Fibroblast of mammary gland (primary cell): Measurements from ENCODE around the gene DENND1B.

Source experiments
- DNase-seq: peaks from one replicate; pipeline ENCODE4 v3.0.0-alpha.2; 2010; ENCODE audit warnings: low read depth
- H3K4me3 ChIP-seq: 2 replicates; pipeline ENCODE4 v1.5.1; 2011; ENCODE audit warnings: low read depth, mild to moderate bottlenecking, low read length, moderate library complexity; ENCODE audit not compliant: control insufficient read depth
- CTCF ChIP-seq: conservative IDR thresholded peaks from 2 replicates; pipeline ENCODE4 v1.5.1; 2011; ENCODE audit warnings: low read depth, low read length, inconsistent platforms; ENCODE audit not compliant: control insufficient read depth, insufficient read depth

Gene DENND1B

GRCh38 chr1:197776351-197777105 lies 1.2 kb upstream of the DENND1B start:
- peak; percentile 89 for DNase-seq
- H3K4me3 ChIP-seq = no peak overlapping the region
- TF ChIP-seq CTCF = no peak

DNA sequence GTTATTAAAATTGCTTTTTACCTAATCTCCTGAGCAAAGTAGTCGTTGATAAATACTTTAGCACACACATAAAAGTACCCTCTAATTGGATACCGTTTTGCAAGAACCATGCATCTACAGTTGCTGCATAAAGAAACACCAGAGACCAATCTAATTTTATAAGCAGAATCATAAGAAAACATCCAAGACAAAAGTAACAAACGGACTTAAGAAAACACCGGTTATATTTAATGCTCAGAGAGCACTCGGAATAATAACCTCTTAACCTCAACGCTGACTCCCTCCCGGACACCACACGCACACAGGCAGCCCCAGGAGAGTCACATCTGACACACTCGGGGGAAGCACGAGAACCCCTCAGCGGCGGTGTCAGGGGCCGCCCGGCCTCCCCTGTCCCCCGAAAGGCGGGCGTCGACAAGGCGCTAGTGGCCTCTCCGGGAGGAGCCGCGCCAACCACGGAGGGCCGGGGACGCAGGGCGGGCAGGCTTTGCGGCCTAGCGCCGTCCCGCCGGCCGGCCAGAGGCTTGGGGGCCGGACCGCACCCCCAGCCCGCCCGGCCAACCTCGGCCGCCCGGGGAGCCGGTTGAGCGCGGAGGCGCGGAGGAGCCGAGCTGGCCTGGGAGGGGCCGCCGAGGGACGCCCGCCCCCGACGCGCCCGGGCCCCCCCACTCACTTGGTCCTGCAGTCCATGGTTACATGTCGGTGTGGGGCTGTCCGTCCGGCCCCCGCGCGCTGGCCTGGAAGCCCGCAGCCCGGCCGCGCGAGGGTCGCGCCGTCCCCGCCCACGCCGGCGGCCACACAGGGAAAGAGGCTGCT lies 606 bp downstream of the DENND1B start:
- DNase-seq = peak; percentile 52
- TF ChIP-seq CTCF = no peak

GRCh38 chr1:197773856-197774255 lies 1.4 kb downstream of the DENND1B start:
- TF ChIP-seq CTCF = no peak
- peak overlapping the region; percentile 59 for H3K4me3 ChIP-seq
- no peak for DNase-seq

More for the DNA sequence above, 606 bp downstream of the DENND1B start:
- peak overlapping the region; percentile 59 for H3K4me3 ChIP-seq

DNA sequence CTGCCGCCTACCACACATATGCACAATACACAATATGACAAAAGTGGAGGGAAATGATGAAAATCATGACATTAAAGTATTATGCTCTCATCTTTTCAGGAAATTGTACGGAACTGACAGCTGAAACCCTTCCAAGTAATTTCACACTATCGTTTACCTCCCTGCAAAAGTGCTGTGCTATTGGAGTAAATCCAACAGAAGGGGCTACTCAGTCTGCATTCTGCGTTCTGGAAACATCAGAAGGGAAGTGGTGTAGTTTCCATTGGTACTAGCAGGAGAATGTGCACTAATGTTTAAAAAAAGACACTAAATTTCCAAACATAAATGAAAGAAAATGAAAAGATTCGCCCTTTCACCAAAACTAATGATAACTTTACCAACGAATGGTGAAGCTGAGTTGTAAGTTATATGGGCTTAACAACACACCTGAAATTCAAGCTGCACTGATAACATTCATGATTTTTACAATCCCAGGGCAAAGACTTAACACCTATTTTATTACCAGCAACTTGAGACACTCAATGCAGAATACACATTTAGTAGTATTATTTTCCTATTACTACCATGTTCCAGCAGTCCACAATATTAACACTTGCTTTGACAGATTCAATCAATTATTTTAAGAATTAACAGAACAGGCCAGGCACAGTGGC lies 3.2 kb downstream of the DENND1B start:
- no peak for DNase-seq
- TF ChIP-seq CTCF = no peak
- H3K4me3 ChIP-seq = no peak overlapping the region

DNA sequence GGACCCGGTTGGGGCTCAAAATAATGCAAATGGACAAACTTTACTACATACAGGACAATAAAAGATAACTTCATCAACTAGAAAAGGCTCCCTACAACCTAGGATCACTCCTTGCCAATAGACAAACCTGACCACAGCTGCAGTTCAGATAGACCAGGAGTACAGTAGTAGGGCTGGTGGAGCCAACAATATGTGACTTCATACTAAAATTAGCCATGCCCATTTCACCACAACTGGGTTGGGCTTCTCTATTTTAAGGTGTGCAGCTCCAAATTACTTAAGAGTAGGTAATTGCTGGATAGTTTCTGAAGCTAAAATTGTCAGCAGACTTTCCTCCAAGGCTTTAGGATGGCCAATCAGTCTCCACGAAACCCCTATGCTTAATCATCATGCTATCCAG lies 3.9 kb downstream of the DENND1B start:
- no peak overlapping the region for H3K4me3 ChIP-seq
- no peak for DNase-seq
- TF ChIP-seq CTCF = no peak

- no peak for DNase-seq
- no peak for TF ChIP-seq CTCF
Measured at GRCh38 chr1:197770243-197770642, 5.0 kb downstream of the DENND1B start.

More at GRCh38 chr1:197770243-197770642, 5.0 kb downstream of the DENND1B start:
- no peak overlapping the region for H3K4me3 ChIP-seq
